NCI-H82 (cell line): Measurements from ENCODE around the gene PXMP4.
A peak's percentile ranks its signal among the peaks of the same experiment; 100 is the strongest.
"Not testable (repeated sequence)": the region's sequence is repeated elsewhere in the genome, so short reads cannot be mapped to it uniquely, and the experiment has no call there.

ENCODE experiments used
- DNase-seq: peaks from one replicate; lab custom pipeline; 2025; lab: John Stamatoyannopoulos, UW

PXMP4 gene

GRCh38 chr20:33719989-33720709 lies at the start of gene PXMP4:
TSS of gene PXMP4 (minus strand) at chr20:33720310. CDS start at chr20:33720207, 103 bp downstream.
- peak; percentile 93 for DNase-seq

DNA sequence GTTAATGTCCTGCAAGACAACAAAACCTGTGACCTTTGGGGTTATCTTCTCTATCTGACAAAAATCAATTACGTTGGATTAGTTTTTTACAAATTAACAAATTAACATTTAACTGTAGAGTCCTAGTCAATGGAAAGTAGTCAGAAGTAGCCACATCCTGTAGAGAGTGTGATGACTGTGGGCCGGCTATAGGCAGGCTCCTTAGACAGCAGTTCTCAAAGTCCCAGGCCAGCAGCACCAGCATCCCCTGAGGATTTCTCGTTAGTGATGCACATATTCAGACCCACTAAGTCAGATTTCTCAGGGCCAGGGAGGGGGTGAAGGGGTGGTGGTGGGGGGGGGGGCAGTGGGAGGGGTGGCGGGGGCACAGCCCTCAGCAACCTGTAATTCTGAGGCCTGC lies 48.9 kb upstream of the PXMP4 start:
- DNase-seq = no peak

GRCh38 chr20:33767777-33768138 lies 47.6 kb upstream of the PXMP4 start:
- DNase-seq = no peak

- DNase-seq = no peak
Measured at GRCh38 chr20:33766686-33767085, 46.6 kb upstream of the PXMP4 start.

GRCh38 chr20:33765592-33765991 lies 45.5 kb upstream of the PXMP4 start:
- DNase-seq = no peak

DNA sequence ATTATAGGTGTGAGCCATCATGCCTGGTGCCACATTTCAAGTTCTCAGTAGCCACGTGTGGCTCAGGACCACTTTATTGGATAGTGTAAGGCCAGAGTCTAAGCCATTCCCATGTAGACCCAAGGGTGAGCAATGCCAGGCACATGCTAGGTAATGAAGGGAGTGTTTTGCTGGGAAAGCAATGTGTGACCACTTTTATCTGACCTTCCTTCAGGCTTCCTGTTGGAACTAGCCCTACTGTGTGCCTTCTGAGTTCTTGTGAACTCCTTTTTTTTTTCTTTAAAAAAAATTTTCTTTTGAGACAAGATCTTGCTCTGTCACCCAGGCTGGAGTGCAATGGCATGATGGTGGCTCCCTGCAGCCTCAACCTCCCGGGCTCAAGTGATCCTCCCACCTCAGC lies 45.0 kb upstream of the PXMP4 start:
- no peak for DNase-seq

GRCh38 chr20:33761698-33762250 lies 41.7 kb upstream of the PXMP4 start:
- DNase-seq = no peak

- no peak for DNase-seq
Measured at GRCh38 chr20:33757458-33757857, 37.3 kb upstream of the PXMP4 start.

DNA sequence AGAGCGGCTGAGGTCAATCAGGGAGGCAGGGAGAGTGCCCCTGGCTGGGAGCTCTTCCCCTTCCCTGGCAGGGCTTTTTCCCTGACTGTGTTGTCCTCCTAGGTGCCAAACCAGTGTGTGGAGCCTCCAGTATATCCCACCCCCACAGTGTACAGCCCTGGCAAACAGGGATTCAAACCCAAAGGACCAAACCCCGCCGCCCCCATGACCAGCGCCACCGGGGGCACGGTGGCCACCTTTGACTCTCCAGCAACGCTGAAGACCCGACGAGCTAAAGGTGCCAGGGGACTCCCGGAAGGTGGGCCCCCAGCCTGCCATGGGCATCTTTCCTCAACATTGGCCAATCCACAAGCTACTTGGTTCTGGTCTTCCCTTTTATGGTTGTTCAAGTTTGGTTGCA lies 36.9 kb upstream of the PXMP4 start:
- DNase-seq = no peak

GRCh38 chr20:33755936-33756490 lies 35.9 kb upstream of the PXMP4 start:
- DNase-seq = not testable (repeated sequence)

GRCh38 chr20:33753763-33754162 lies 33.7 kb upstream of the PXMP4 start:
- no peak for DNase-seq

DNA sequence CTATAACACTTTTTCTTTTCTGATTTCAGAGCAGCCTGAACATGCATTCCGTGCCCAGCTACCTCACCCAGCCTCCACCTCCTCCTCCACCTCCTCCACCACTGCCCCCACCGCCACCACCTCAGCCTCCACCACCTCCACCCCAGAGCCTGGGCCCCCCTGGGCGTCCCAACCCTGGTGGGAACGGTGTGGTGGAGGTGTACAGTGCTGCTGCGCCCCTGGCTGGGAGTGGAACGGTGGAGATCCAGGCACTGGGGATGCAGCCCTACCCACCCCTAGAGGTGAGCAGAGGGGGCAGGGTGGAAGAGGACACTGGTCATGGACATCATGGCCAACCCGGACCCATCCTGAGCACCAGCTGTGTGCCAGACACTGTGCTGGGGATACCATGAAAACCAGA lies 33.0 kb upstream of the PXMP4 start:
- no peak for DNase-seq

DNA sequence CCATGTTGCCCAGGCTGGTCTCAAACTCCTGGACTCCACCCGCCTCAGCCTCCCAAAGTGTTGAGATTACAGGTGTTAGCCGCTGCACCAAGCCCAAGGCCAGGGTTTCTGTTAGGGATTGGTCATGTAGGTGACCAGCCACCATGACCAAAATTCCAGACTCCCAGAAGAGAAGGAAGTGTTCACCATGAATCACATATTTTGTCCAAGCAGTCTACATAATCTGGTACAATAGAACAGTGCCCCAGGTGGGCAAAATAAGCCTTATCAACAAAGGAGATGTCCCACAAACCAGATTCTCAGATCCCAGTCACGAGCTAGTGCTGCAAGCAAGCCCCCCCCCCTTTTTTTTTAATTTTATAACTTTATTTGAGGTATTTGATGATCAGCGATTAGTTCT lies 31.7 kb upstream of the PXMP4 start:
- no peak for DNase-seq

GRCh38 chr20:33746325-33746998 lies 26.4 kb upstream of the PXMP4 start:
- no peak for DNase-seq

- no peak for DNase-seq
Measured at GRCh38 chr20:33744773-33745385, 24.8 kb upstream of the PXMP4 start.

DNA sequence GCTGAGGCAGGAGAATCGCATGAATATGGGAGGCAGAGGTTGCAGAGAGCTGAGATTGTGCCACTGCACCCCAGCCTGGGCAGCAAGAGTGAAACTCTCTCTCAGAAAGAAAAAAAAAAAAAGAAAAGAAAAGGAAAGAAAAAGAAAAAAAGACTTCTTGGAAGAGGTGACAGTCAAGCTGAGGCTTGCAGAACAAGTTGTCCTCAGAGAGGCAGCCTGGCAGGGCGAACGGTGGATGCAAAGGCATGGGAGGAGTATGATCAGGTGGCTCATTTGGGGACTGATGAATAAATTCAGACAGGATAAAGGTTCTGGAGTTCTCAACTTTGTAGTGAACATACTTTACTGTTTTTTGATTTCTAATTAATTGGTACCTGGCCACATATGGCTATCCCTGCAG lies 24.1 kb upstream of the PXMP4 start:
- no peak for DNase-seq

GRCh38 chr20:33740189-33740588 lies 20.1 kb upstream of the PXMP4 start:
- no peak for DNase-seq

DNA sequence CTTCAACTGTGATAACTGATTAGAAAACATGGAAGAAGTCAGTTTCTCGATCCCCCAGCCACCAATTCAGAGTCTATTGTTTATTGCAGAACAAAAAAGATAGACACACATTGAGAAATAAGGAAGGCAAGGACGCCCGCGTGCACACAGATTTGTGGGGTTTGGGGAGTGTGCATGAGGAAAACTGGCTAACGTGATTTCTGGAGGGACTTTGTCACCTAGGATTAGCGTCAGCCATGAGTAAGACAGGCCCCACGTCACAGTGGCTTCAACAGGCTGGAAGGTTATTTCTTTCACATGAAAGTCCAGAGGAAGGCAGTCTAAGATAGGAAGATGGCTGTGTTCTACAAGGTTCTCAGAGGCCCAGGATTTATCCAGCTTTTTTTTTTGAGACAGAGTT lies 19.4 kb upstream of the PXMP4 start:
- no peak for DNase-seq

DNA sequence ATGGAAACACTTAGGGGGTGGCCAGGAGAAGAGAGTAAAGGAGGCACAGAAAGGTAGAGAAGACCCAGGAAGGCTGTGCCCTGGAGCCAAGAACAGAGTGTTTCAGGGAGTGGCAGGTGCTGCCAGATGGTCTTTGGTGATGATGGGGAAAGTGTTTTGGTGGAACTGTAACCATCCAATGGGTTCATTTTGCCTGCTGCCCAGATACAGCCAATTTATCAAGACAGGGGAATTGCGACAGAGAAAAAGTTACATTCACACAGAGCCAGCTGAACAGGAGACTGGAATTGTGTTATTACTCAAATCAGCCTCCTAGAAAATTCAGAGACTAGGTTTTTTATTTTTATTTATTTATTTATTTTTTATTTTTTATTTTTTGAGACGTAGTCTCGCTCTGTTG lies 16.9 kb upstream of the PXMP4 start:
- no peak for DNase-seq

DNA sequence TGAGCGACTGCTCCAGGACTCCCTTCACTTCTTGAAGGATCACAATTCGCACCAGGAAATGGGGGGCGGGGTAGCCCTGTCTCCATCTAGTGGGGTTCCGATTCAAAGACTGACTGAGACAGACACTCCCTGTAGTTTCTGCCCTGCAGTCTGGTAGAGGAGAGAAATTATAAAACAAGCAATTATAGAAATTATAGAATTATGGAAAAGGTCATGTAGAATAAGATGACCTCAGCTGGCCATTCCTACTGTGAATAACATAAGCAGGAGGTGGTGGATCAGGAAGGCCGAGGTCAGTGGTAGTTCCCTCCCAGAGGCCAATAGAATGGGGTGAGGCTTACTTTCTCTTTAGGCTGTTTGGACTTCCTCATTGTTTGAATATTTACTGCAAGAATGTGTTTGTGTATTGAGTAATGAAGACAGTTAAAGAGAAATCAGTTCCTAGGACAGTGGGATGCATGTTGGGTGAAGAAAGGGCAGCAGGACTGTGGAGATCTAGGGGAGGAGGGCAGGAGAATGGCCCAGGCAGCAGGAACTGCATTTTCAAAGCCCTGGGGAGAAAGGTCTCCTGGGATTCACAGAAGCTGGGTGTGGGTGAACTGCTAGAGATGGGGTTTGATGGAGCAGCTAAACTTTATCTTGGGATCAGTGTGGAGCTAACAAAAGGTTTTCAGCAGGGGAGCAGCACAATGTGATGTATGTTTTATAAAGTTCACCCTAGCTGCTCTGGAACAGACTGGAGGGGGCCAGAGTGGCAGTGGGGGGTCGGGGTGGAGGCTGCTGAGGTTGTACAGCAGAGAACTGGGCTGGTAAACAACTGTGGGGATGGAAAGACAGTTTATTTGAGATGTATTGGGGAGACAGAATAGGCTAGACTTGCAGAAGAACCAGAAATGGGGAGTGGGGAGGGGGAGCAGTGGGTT lies 13.8 kb upstream of the PXMP4 start:
- DNase-seq = peak; percentile 24

DNA sequence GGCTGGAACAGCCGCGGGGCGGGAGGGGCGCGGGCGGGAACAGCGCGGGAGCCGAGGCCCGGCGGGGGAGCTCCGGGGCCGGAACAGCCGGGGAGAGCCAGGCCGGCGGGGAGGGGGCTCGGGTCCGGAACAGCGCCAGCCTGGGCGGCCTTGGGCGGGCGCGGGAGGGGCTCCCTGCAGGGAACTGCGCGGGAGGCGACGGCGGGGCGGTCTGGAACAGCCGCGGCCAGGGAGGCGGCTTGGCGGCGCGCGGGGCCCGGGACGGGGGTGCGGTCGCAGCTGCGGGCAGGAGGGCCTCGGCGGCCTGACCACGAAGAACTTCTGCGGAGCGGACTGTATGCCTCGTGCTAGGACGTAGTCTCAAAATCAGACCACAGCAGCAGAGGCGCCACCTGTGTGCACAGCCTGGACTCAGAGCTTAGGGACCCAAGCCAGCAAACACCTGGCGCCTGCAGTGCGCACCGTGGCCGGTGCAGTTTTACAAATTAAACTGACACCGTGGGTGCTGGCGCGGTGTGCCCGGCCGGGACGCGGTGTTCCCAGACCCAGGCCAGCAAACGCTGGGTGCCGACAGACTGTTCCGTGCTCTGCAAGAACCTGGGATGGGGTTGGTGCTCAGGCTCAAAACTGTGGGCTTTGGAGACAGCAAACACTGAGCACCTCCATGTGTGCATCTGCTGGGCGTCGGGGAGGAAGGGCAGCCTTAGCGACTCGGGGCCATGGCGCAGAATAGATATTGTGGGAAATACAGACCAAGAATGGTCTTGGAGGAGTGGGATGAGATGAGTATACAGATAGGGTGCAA lies 12.3 kb upstream of the PXMP4 start:
- DNase-seq = peak; percentile 97
